SIG-M5 (cell line): ENCODE data around the gene SLC37A1.

Experiments used
- DNase-seq: peaks from one replicate; lab custom pipeline; 2025; lab: John Stamatoyannopoulos, UW

SLC37A1 gene

DNA sequence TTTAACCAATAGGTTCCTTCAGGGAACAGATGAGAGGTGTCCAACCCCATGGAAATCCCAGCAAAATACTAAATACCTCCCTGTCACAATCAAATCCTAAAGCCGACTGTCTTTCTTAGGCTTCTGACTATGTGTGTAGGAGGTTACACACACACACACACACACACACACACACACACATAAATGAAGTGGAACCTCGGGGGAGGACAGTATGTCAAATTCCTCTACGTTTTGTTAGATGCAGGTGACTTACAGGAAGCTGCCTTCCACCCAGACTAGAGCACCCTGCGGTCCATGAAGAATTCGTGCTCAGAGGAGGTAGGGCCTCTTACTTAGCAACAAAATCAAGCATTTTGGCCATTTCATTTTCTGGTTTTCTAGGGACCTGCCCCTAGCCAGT is 34.1 kb upstream of the SLC37A1 start:
- no peak for DNase-seq

DNA sequence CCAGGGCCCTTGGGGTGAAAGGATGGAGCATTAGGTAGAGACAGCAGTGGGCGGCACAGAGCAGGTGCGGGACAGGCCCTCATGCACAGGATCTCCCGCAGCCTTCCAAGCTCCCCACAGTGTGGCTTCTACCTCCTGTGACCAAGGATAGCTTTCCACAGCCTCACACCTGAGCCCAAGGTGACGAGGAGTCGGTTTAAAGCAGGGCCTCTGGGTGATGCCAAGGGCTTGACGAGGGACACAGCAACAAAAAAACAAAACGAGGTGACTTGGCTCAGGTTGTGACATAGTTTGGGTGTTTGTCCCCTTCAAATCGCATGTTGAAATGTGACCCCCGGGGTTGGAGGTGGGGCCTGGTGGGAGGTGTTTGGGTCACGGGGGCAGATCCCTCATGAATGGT is 32.9 kb upstream of the SLC37A1 start:
- no peak for DNase-seq

DNA sequence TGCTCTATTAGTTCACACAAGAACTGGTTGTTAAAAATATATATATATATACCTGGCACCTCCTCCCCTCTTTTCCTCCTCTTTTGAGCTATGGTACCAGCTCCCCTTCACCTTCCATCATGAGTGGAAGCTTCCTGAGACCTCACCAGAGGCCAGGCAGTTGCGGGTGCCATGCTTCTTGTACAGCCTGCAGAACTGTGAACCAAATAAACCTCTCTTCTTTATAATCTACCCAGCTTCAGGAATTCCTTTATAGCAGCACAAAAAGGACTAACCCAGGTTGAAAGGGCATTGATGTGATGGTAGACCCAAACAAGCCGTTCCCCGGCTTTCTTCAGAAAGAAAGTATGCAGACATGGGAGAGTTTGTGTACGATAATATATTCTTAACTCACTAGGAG is 32.5 kb upstream of the SLC37A1 start:
- DNase-seq: no peak

DNA sequence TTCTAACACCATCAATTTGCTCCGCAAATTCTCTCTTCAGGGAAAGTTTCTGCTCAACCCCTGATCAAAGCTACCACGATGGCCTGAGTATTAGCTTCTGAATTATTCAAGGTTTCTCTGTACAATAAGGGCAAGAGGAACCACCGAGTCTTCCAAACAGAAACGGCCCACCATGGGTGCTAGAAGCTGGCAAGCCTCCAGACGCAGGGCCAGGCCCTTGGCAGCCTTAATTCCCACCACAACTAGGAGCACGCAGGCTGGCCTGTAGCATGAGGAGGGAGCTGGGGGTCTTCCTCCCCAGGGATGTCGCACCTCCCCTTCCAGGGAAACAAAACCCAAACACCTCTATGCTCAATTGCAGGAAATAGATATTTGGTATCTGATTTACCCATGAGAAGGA is 28.7 kb upstream of the SLC37A1 start:
- no peak for DNase-seq

DNA sequence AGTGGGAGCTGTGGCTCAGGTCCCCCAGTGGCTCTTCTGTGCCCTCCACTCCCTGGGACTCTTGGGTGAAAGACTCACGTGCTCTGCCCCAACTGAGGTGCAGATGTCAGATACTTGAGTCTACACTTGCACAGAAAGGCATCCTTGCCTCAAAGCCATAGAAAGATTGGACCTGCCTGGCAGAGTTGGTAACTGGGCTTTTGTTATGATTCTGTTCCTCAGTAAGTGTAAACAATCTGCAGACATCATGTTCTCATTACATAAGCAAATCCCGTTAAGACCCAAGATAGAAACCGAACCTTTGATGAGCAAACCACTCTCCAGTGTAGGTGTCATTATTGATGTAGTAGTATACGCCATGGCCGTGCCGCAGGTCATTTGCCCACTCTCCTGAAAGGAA is 27.6 kb upstream of the SLC37A1 start:
- no peak for DNase-seq

DNA sequence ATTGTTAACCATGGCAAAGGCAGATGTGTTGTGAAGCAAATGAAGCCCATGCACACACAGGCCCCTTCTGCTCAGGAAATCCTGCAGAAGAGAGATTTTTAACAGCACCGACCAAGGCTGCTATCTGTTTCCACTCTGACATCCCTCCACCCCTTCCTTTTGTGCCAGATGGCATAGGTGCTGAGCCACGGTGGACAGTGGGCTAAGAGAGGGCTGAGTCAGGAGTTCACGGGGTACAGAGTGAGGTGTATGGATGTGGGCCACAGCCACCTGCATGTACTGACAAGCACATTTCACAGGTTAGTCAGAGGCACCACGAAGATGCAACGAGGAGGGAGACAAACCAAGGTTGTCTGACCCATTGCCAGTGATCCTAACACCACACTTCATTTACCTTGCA is 27.1 kb upstream of the SLC37A1 start:
- no peak for DNase-seq

DNA sequence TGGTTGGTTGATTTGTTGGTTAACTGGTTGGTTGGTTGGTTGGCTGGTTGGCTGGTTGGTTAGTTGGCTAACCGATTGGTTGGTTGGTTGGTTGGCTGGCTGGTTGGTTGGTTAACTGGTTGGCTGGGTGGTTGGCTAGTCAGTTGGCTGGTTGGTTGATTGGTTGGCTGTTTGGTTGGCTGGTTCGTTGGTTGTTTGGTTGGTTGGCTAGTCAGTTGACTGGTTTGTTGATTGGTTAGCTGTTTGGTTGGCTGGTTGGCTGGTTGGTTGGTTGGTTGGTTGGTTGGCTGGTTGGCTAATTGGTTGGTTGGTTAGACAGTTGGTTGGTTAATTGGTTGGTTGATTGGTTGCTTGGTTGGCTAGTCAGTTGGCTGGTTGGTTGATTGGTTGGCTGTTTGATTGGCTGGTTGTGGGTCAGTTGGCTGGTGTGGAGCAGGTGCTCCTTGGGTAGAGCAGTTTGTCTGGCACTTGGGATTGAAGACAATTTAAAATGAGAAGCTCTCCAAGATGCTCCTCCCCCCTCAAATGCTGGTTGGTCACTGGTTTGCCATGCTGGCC is 24.6 kb upstream of the SLC37A1 start:
- no peak for DNase-seq

DNA sequence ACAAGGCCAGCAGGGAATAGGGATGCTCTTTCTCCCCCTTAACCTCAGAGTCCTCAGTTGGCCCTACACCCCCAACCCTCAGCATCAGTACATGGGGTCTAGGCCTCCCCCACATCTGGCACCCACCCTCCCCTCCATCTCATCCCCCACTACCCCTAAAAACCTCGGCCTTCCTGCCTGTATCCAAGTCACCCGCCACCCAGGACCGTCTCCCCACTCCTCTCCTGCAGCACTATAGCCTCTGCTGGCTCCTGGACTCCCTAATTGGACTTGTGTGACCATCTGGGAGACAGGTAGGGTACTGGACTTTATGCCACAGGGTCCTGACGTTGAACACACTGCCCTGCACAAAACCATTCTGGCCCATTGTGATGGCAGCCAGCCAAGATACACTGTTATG is 23.7 kb upstream of the SLC37A1 start:
- DNase-seq: no peak

DNA sequence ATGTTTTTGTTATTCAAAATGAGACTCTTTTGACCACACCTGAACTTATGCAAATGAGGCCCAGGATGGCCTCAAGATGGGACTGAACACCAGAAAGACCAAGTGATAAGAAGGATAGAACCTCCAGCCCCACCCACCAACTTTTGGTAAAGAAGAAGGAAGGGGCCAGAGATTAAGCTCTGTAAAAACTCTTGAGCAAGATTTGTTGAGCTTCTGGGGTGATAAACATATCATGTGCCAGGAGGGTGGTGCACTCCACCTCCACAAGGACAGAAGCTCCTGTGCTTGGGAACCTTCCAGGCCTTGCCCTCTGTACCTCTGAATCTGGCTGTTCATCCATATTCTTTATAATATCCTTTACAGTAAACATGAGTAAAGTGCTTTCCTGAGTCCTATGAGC is 22.9 kb upstream of the SLC37A1 start:
- no peak for DNase-seq

DNA sequence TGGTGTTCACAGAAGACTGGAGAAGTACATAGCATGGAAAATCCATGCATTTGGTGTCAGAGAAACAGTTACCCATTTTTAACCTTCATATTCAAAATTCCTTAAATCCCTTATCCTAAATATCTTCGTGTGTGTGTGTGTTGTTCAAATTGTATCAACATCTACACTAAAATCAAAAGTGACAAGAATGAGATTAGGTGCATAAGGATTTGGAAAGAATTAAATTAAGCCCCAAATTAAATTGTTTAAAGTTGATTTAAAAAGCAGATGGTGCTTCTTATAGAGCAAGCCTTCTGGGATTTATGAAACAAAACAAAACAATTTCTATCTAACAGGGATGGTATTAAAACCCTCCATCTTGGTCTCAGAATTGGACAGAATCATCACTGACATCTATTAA is 22.3 kb upstream of the SLC37A1 start:
- no peak for DNase-seq

DNA sequence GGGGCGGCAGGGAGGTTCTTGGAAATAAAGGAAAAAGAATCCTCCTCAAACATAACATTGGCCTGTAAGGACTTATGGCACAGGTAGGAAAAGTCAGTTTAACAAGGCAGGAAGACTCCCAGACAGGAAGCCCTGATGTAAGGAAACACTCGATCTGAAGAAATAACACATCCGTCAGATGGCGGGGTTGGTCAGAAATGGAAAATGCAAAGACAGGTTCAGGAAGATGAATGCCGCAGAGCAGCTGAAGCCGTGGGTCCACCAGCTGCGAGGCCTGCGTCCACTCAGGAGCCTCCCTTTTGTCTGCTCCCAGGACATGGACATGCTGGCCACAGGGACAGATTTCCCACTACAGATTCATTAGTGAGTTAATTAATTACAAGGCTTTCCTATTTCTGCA is 21.5 kb upstream of the SLC37A1 start:
- DNase-seq: no peak

DNA sequence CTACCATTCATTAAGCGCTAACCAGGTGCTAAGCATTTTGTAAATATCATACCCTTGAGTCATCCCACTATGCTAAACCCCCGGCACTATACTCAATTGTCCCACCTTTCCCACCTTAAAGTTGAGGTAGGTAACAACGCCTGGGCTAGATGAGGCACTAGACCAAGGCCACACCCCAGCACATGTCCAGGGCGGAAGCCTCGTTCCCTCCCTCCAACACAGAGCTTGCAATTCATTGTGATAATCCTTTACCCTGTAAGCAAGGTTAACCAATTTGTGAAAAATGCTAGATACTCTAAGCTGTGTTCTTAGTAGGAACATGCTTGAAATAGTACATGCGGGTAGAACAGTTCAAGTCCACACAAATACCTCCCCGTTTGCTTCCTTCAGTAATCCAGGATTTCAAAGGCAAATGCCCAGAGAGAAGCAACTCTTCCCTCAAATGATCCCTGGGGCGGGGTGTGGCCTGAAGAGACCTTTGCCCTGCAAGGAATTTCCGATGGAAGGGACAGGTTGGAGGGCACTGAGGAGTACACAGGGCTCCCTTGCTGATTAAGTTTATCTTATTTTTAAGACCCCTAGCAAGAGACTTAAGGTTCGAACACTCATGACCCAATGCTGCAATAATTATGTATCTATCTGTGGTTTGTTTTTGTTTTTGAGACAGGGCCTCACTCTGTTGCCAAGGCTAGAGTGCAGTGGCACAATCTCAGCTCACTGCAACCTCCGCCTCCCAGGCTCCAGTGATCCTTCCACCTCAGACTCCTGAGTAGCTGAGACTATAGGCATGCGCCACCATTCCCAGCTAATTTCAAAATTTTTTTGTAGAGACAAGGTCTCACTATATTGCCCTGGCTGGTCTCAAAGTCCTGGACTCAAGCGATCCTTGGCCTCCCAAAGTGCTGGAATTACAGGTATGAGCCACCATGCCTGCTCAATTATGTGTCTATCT is 20.3 kb upstream of the SLC37A1 start:
- no peak for DNase-seq

DNA sequence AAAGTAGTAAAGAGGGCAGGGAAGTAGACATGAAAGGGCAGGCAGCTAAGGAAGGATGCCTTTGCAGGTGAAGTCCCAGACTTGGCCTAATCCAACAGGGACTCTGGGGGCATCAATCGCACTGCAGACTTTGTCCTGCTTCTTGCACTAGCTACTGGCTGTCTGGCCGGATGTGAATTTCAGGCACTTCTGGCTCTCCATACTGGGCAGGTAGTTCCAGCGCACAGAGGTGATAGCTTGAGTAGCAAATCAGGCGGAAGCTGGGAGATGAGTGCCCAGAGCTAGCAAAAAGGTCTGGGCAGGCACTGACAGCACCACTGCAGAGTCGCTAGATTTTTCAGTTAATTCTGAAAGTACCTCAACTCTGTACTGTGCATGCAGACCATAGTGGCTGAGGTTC is 18.6 kb upstream of the SLC37A1 start:
- no peak for DNase-seq

DNA sequence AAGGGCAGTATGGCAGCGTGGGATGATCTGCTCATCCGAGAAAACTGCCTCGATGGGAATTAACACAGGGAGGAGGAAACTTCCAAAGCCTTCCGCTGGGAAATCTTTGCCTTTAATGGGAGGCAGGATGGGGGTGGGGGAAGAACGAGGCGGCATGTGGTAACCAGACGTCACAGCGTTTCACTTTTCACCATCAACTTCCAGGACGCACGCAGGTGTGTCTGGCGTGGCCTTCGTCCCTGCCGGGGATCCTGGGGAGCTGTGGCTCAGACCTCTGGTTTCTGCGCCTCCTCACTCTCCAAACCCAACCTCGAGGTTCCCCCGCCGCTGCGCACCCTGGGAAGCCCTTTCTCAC is 17.9 kb upstream of the SLC37A1 start:
- DNase-seq: no peak

DNA sequence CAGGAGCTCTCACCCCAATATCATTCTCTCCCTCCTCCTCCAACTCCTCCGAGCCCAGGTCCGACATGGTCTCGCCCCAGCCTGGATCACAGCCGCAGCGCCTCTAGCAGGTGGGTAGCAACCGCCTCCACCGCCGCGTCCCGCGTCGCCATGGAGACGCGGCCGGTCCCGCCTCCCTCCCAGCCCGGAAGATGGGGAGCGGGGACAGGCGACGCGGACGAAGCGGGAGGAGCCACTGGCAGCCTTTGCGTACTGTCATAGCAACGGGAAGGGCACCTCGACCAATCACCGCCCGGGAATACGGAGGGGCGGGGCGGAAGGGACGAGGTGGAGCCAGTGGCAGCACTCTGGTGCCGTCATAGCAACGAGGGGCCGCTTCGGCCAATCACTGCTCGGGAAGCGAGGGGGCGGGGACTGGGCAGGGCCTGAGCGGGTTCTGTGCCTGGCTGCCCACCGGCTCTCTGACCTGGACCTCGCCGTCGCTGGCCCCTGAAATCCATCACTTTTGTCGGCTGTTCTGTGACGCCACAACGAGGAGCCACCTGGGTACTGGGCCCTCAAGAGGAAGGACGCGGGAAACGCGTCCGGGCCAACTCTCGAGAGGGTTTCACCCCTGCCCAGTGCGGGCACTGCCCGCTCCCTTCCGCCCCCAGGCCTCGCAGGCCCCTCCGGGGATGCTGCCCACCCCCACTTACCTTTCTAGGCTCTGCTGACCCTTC is 17.4 kb upstream of the SLC37A1 start, which contains the start of gene RSPH1:
TSS of gene RSPH1 (minus strand) at position 105 of the 719 bp plus-strand sequence. CDS start at position 67, 38 bp downstream.
- DNase-seq: peak; percentile 81

DNA sequence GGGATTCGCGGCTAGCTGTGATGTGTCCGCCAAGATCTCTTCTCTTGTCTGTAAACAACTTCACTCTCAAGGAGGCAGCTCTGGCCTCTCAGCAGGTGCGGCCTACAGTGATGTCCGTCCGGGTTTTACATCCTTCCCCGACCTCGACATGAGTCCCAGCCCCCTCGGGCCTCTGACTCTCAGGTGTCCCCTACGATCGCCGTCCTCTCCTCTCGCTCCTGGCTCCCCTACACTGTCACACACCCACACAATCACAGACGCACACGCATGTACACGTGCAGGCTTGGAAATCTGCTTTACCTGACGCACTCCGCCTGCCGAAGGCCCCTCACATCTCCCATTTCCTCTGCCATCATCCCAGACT is 16.8 kb upstream of the SLC37A1 start:
- no peak for DNase-seq

DNA sequence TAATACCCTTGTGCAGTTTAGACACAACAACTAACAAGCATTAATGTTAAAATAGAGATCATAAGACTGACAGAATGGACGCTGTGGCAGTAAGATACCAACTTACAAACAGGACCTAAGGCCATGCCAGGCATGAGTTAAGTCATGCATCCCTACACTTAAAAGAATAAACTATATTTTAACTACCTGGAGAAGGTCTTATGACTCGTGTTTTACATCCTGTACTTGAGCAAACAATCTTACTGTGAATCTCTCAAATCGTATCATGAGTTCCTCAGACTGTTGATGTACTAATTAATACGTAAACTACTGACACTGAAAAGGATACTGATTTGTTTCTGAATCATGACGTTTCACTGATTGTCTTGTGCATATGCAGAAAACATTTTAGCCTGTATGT is 15.6 kb upstream of the SLC37A1 start:
- no peak for DNase-seq

DNA sequence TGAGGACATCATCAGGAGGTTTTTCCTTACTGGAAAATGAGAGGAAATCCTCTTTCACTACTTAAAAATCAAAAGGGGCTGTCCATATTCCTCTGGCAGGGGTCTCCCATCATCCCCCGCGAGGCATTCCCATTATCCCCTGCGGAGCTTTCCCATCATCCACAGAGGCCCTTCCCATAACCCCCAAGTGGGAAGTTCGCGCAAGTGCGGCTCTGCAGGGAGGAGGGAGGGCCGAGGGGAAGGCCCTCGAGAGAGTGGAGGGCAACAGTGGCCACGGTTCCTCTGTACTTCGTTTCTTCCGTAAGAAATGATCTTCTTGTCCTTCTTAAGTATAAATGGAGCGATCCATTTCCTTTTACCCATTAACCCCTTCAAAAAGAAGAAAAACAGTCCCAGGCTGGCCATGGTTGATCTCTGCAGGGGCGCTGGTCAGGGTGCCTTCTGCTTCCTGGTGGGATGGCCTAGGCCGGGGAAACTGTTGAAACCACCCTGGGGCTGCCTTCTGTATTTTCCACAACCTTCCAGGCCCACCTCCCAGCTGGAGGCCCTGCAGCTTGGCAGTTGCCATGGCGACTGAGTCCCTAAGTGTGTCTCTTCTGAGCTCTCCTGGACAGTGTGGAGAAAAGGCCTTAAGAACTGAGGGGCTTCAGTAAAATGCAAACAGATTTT is 14.1 kb upstream of the SLC37A1 start:
- DNase-seq: no peak

DNA sequence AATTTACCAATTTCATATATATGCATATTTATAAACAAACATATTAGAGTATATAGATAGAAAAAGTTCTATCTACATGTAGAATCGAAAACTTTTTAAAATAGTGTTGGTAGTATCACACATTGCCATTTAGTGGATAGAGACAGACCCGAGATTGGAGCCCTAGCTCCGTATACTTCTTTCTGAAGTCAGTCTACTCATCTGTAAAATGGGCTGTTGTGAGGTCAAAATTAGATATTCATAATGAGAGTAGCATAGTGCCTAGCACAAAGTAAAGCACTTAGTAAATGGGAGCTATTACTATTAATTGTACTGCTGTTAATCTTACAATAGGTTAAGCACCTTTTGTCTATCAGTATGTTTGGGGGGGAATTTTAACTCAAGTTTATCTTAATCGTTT is 13.4 kb upstream of the SLC37A1 start:
- no peak for DNase-seq

DNA sequence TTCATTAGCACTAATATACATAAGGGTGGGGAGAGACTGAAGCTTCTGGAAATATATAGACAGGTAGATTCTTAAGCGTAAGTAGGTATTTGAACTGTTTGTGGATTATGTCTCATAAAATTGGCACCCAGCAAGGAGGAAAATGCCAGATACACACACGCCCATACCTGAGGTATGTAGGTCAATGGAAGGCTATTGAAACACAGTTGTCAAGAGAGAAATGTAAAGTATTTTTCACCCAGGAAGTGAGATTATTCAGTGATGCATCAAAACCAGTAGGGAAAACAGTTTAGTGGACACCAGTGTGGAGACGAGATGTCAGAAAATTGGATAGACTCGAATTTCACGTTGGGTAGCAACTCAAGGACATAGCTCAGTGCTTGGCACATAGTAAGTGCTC is 12.9 kb upstream of the SLC37A1 start:
- DNase-seq: no peak

DNA sequence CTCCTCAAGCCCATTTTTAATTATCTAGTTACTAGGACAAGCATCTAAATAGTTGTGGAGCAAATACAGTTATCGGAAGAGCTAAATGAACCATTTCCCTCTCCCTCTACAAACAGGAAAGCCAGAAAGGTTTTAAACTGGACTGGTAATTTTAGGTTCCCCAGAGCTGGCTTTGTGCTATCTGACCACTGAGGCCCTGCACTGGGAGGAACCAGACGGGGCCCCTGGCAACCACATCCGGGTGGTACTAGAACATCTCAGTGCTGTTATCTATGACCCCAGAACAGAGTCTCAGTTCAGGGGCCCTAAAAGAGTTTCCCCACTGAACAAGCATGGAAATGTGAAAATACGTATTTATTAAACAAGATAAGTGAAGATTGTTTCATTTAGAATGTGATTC is 9.9 kb upstream of the SLC37A1 start:
- no peak for DNase-seq

DNA sequence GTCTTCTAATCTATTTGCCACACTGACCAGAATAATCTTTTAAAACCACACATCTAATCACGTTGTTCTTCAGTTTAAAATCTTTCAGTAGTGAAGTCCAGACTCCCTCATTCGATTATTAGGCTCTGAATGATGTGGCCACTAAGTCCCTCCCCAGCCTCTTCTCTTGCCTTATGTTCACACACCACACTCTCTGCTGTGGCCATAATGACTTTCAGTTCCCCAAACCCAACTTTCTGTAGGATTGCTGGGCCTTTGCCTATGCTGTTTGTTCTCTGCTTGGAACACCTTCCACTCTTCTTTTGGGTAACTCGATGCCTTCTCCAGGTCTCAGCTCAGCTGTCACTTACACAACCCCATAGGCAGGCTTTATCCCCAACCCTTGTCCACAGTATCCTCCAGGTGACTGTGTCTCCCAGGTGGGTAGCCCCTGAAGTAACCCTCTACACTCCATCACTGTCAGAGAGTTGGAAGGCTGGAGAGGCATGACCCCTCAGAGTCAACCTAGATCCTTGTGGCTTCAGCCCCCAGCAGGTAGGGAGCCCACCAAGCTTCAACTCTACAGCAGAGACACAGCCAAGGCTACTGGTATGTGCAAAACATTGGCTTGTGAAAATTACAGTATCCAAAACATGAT is 8.4 kb upstream of the SLC37A1 start:
- peak; percentile 27 for DNase-seq
